Karpas-422 (cell line): ENCODE results near the gene SPACA7. TPM values are rescaled to one million over a fixed set of nuclear protein-coding genes. Genes with fewer than 3 reads are reported as not detected.

ENCODE experiments used
- DNase-seq: peaks from one replicate; pipeline ENCODE4 v3.0.0-alpha.2; 2015
- H2AFZ ChIP-seq: fragments of 200-600 bp; sonication (generic); 2 replicates; pipeline ENCODE4 v1.6.1; 2014; ENCODE audit warnings: antibody characterized with exemption, low read length, mixed read lengths
- H3K27ac ChIP-seq: fragments of 200-600 bp; sonication (generic); 2 replicates; pipeline ENCODE4 v1.5.1; 2014; ENCODE audit warnings: mild to moderate bottlenecking, low read length, moderate library complexity
- H3K27me3 ChIP-seq: fragments of 200-600 bp; sonication (generic); 2 replicates; pipeline ENCODE4 v1.6.1; 2014; ENCODE audit warnings: low read length, mixed read lengths
- H3K36me3 ChIP-seq: fragments of 200-600 bp; sonication (generic); 2 replicates; pipeline ENCODE4 v1.6.1; 2014; ENCODE audit warnings: low read length, mixed read lengths; ENCODE audit not compliant: insufficient read depth
- H3K4me1 ChIP-seq: fragments of 200-600 bp; sonication (generic); 2 replicates; pipeline ENCODE4 v1.6.1; 2014; ENCODE audit warnings: mild to moderate bottlenecking, low read length, mixed read lengths
- H3K4me2 ChIP-seq: fragments of 200-600 bp; sonication (generic); 2 replicates; pipeline ENCODE4 v1.6.1; 2014; ENCODE audit warnings: low read length, low read depth, mild to moderate bottlenecking; ENCODE audit not compliant: poor library complexity, severe bottlenecking
- H3K4me3 ChIP-seq: fragments of 200-600 bp; sonication (generic); 2 replicates; pipeline ENCODE4 v1.5.1; 2014; ENCODE audit warnings: mild to moderate bottlenecking, antibody characterized with exemption, low read length, mixed read lengths
- H3K79me2 ChIP-seq: fragments of 200-600 bp; sonication (generic); 2 replicates; pipeline ENCODE4 v1.6.1; 2014; ENCODE audit warnings: mild to moderate bottlenecking, low read length, mixed read lengths
- H3K9ac ChIP-seq: fragments of 200-600 bp; sonication (generic); 2 replicates; pipeline ENCODE4 v1.6.0; 2014; ENCODE audit warnings: low read length
- H3K9me2 ChIP-seq: fragments of 200-600 bp; sonication (generic), shearing (Covaris generic); replicated peaks from 2 replicates; pipeline ENCODE4 v1.6.0; 2014; ENCODE audit warnings: mild to moderate bottlenecking, low read length, moderate library complexity; ENCODE audit not compliant: insufficient read depth
- H3K9me3 ChIP-seq: fragments of 300-700, 200-600 bp; sonication (generic); 2 replicates; pipeline ENCODE4 v1.6.1; 2014; ENCODE audit warnings: low read length, mixed read lengths
- H4K20me1 ChIP-seq: fragments of 200-600 bp; sonication (generic); 2 replicates; pipeline ENCODE4 v1.6.1; 2014; ENCODE audit warnings: mild to moderate bottlenecking, antibody characterized with exemption, low read length, low read depth; ENCODE audit not compliant: insufficient read depth
- total RNA-seq: library from RNA; depleted of rRNA; stranded (reverse); fragments of >200 nt; shearing (Covaris generic); gene quantifications from 2 replicates; pipeline ENCODE4 v1.2.3, GENCODE V29; 2014; ENCODE audit warnings: low replicate concordance

Gene SPACA7
- total RNA-seq, 1 experiment from 2014 or later = not detected

GRCh38 chr13:112444416-112445399 lies 68.6 kb downstream of the SPACA7 start:
- H3K27me3 ChIP-seq = no peaks in the 10 kb centered on the region
- no peaks in the 10 kb centered on the region for H3K79me2 ChIP-seq
- DNase-seq = no peak
- peaks cover 11% of the 10 kb centered on the region for H3K4me1 ChIP-seq
- no peaks in the 10 kb centered on the region for H3K9me3 ChIP-seq
- H3K4me2 ChIP-seq = no peak overlapping the region
- H4K20me1 ChIP-seq = no peaks in the 10 kb centered on the region
- no peak overlapping the region for H3K4me3 ChIP-seq
- H2AFZ ChIP-seq = no peak overlapping the region
- no peak overlapping the region for H3K27ac ChIP-seq
- no peak overlapping the region for H3K9ac ChIP-seq
- no peaks in the 10 kb centered on the region for H3K9me2 ChIP-seq
- H3K36me3 ChIP-seq = no peaks in the 10 kb centered on the region

- Histone ChIP-seq H2AFZ (no peak overlapping the region), H3K4me1 (peaks cover 9% of the 10 kb centered on the region; the same call in 1 of the 2 replicates), H3K27me3 (no peaks in the 10 kb centered on the region), H3K4me3 (no peak overlapping the region), H3K9me2 (no peaks in the 10 kb centered on the region), H4K20me1 (no peaks in the 10 kb centered on the region), H3K36me3 (no peaks in the 10 kb centered on the region), H3K4me2 (no peak overlapping the region), H3K79me2 (no peaks in the 10 kb centered on the region), H3K9me3 (no peaks in the 10 kb centered on the region), H3K27ac (no peak overlapping the region), H3K9ac (no peak overlapping the region)
- no peak for DNase-seq
Measured at GRCh38 chr13:112445411-112446271, 69.5 kb downstream of the SPACA7 start.

GRCh38 chr13:112446347-112446861 lies 70.2 kb downstream of the SPACA7 start:
- no peaks in the 10 kb centered on the region for H3K27me3 ChIP-seq
- no peaks in the 10 kb centered on the region for H3K9me3 ChIP-seq
- no peak overlapping the region for H3K4me3 ChIP-seq
- H3K27ac ChIP-seq = no peak overlapping the region
- H3K36me3 ChIP-seq = no peaks in the 10 kb centered on the region
- H3K9me2 ChIP-seq = no peaks in the 10 kb centered on the region
- peaks cover 9% of the 10 kb centered on the region; the same call in 1 of the 2 replicates for H3K4me1 ChIP-seq
- no peaks in the 10 kb centered on the region for H4K20me1 ChIP-seq
- no peak overlapping the region for H3K9ac ChIP-seq
- H3K79me2 ChIP-seq = no peaks in the 10 kb centered on the region
- H2AFZ ChIP-seq = no peak overlapping the region
- no peak for DNase-seq
- H3K4me2 ChIP-seq = no peak overlapping the region

- H3K9me3 ChIP-seq = no peaks in the 10 kb centered on the region
- no peak for DNase-seq
- H3K4me1 ChIP-seq = peaks cover 9% of the 10 kb centered on the region; the same call in 1 of the 2 replicates
- no peaks in the 10 kb centered on the region for H3K79me2 ChIP-seq
- no peak overlapping the region for H2AFZ ChIP-seq
- H3K27me3 ChIP-seq = no peaks in the 10 kb centered on the region
- no peak overlapping the region for H3K4me3 ChIP-seq
- no peak overlapping the region for H3K4me2 ChIP-seq
- no peak overlapping the region for H3K27ac ChIP-seq
- H4K20me1 ChIP-seq = no peaks in the 10 kb centered on the region
- H3K9me2 ChIP-seq = no peaks in the 10 kb centered on the region
- H3K36me3 ChIP-seq = no peaks in the 10 kb centered on the region
- H3K9ac ChIP-seq = no peak overlapping the region
Measured at GRCh38 chr13:112446867-112447266, 70.7 kb downstream of the SPACA7 start.

- no peak overlapping the region for H2AFZ ChIP-seq
- H3K4me2 ChIP-seq = no peak overlapping the region
- H4K20me1 ChIP-seq = no peaks in the 10 kb centered on the region
- no peak overlapping the region for H3K9ac ChIP-seq
- H3K27ac ChIP-seq = no peak overlapping the region
- H3K9me3 ChIP-seq = no peaks in the 10 kb centered on the region
- no peaks in the 10 kb centered on the region for H3K9me2 ChIP-seq
- DNase-seq = no peak
- H3K36me3 ChIP-seq = no peaks in the 10 kb centered on the region
- no peaks in the 10 kb centered on the region for H3K79me2 ChIP-seq
- no peaks in the 10 kb centered on the region for H3K27me3 ChIP-seq
- H3K4me3 ChIP-seq = no peak overlapping the region
- peaks cover 9% of the 10 kb centered on the region; the same call in 1 of the 2 replicates for H3K4me1 ChIP-seq
Measured at GRCh38 chr13:112447306-112447705, 71.2 kb downstream of the SPACA7 start.

GRCh38 chr13:112447761-112448603 lies 71.8 kb downstream of the SPACA7 start:
- Histone ChIP-seq H3K36me3 (no peaks in the 10 kb centered on the region), H3K9me2 (no peaks in the 10 kb centered on the region), H4K20me1 (no peaks in the 10 kb centered on the region), H3K4me1 (peaks cover 5% of the 10 kb centered on the region; the same call in 1 of the 2 replicates), H3K79me2 (no peaks in the 10 kb centered on the region), H3K9me3 (no peaks in the 10 kb centered on the region), H3K4me2 (no peak overlapping the region), H3K9ac (no peak overlapping the region), H3K27ac (no peak overlapping the region), H3K4me3 (no peak overlapping the region), H2AFZ (no peak overlapping the region), H3K27me3 (no peaks in the 10 kb centered on the region)
- no peak for DNase-seq

- no peaks in the 10 kb centered on the region for H3K9me3 ChIP-seq
- H3K9me2 ChIP-seq = no peaks in the 10 kb centered on the region
- DNase-seq = no peak
- no peak overlapping the region for H3K9ac ChIP-seq
- H3K27ac ChIP-seq = no peak overlapping the region
- H3K36me3 ChIP-seq = no peaks in the 10 kb centered on the region
- H4K20me1 ChIP-seq = no peaks in the 10 kb centered on the region
- no peak overlapping the region for H2AFZ ChIP-seq
- no peaks in the 10 kb centered on the region for H3K27me3 ChIP-seq
- H3K79me2 ChIP-seq = no peaks in the 10 kb centered on the region
- no peaks in the 10 kb centered on the region for H3K4me1 ChIP-seq
- no peak overlapping the region for H3K4me3 ChIP-seq
- H3K4me2 ChIP-seq = no peak overlapping the region
Measured at GRCh38 chr13:112448621-112449544, 72.7 kb downstream of the SPACA7 start.
